GM23248 (cell line): ENCODE results near the gene HSPA12A. TPM values are rescaled to one million over a fixed set of nuclear protein-coding genes. Genes with fewer than 3 reads are reported as not detected.
A peak's percentile ranks its signal among the peaks of the same experiment; 100 is the strongest.

Experiments
- DNase-seq: peaks from one replicate; pipeline ENCODE4 v3.0.0-alpha.2; 2015
- H2AFZ ChIP-seq: fragments of 200-600 bp; sonication (generic); 2 replicates; pipeline ENCODE4 v1.6.1; 2016; ENCODE audit warnings: antibody characterized with exemption
- H3F3A ChIP-seq: fragments of 200-600 bp; sonication (generic); 2 replicates; pipeline ENCODE4 v1.6.1; 2016; ENCODE audit warnings: mild to moderate bottlenecking, antibody characterized with exemption, mixed run types; ENCODE audit not compliant: insufficient read depth
- H3K27ac ChIP-seq: fragments of 200-600 bp; sonication (generic); 2 replicates; pipeline ENCODE4 v1.5.1; 2016; ENCODE audit warnings: mild to moderate bottlenecking
- H3K27me3 ChIP-seq: fragments of 200-600 bp; sonication (generic); replicated peaks from 2 replicates; pipeline ENCODE4 v1.6.1; 2016; ENCODE audit warnings: mild to moderate bottlenecking; ENCODE audit not compliant: insufficient read depth
- H3K36me3 ChIP-seq: fragments of 200-600 bp; sonication (generic); 2 replicates; pipeline ENCODE4 v1.6.1; 2016; ENCODE audit warnings: low read depth, mild to moderate bottlenecking
- H3K4me1 ChIP-seq: fragments of 200-600 bp; sonication (generic); 2 replicates; pipeline ENCODE4 v1.6.1; 2016; ENCODE audit warnings: mild to moderate bottlenecking; ENCODE audit not compliant: insufficient read depth
- H3K4me2 ChIP-seq: fragments of 200-600 bp; sonication (generic); one replicate; pipeline ENCODE4 v1.6.1; 2016; ENCODE audit warnings: mild to moderate bottlenecking; ENCODE audit not compliant: unreplicated experiment
- H3K4me3 ChIP-seq: fragments of 200-600 bp; sonication (generic); 2 replicates; pipeline ENCODE4 v1.5.1; 2016; ENCODE audit warnings: mild to moderate bottlenecking
- H3K79me2 ChIP-seq: fragments of 200-600 bp; sonication (generic); 2 replicates; pipeline ENCODE4 v1.6.1; 2016; ENCODE audit warnings: mild to moderate bottlenecking; ENCODE audit not compliant: insufficient read depth
- H3K9ac ChIP-seq: fragments of 200-600 bp; sonication (generic); 2 replicates; pipeline ENCODE4 v1.6.1; 2016; ENCODE audit warnings: mild to moderate bottlenecking
- H3K9me2 ChIP-seq: fragments of 200-600 bp; sonication (generic); 2 replicates; pipeline ENCODE4 v1.6.1; 2016; ENCODE audit warnings: mixed run types, mild to moderate bottlenecking, moderate library complexity; ENCODE audit not compliant: insufficient read depth
- H3K9me3 ChIP-seq: fragments of 200-600 bp; sonication (generic); one replicate; pipeline ENCODE4 v1.6.1; 2017; ENCODE audit warnings: low read depth
- H4K20me1 ChIP-seq: fragments of 200-600 bp; sonication (generic); 2 replicates; pipeline ENCODE4 v1.6.0; 2016; ENCODE audit not compliant: insufficient read depth
- EZH2 ChIP-seq: fragments of 200-600 bp; sonication (generic); IDR thresholded peaks from 2 replicates; pipeline ENCODE4 v1.6.1; 2018; ENCODE audit warnings: antibody characterized with exemption, mild to moderate bottlenecking; ENCODE audit not compliant: insufficient read depth, poor library complexity, severe bottlenecking
- EZH2phosphoT487 ChIP-seq: fragments of 200-600 bp; sonication (generic); IDR thresholded peaks from 2 replicates; pipeline ENCODE4 v1.6.1; 2018; ENCODE audit warnings: antibody characterized with exemption, moderate library complexity, mild to moderate bottlenecking, low read depth; ENCODE audit not compliant: insufficient read depth
- WGBS, 2 experiments: methylation state at CpG; one replicate each; pipeline ENCODE4 v1.1.6; 2015 to 2017; ENCODE audit warnings: low lambda C conversion rate in 2 of 2, low coverage in 1 of 2; ENCODE audit errors: missing lambda C conversion rate in 2 of 2; 5-methylcytosine and 5-hydroxymethylcytosine counted together
- in situ Hi-C: fragments of 300-500 bp; cut with MboI; formaldehyde crosslinking; loops from 2 replicates; pipeline ENCODE4 v1.15.0; 2020
- polyA plus RNA-seq: library from polyadenylated mRNA; unstranded; fragments of >200 nt; fragmentation: Nextera tagmentation; extraction: Ambion mirVana; gene quantifications from 2 replicates; pipeline ENCODE4 v1.2.1, GENCODE V29; 2016
- total RNA-seq: library from RNA; depleted of rRNA; stranded (reverse); fragments of >200 nt; shearing (Covaris generic); gene quantifications from 2 replicates; pipeline ENCODE4 v1.2.3, GENCODE V29; 2014

The HSPA12A gene
- total and polyA plus RNA-seq, 2 experiments from 2014 or later, result 4.8 to 5.6 TPM

DNA sequence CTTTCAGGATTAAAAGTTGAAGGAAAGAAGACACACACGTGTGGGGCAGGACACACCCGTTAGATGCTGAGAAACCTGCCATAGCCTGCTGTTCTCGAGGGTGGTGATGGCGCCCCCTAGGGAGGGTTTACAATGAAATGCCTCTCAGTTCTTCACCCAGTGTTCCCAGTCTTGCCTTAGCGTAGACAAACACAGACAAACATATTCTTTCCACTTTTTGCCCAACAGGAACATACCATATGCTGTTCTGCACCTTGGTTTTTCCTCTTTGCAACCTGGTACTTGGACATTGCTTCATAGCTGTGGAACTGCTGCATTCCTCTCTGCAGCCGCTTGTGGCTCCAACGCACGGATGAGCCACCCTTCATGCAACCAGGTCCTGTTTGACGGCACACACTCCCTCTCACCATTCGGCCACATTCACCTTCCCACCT is 23.3 kb upstream of the HSPA12A start:
- in situ Hi-C loops, result no loop called here

DNA sequence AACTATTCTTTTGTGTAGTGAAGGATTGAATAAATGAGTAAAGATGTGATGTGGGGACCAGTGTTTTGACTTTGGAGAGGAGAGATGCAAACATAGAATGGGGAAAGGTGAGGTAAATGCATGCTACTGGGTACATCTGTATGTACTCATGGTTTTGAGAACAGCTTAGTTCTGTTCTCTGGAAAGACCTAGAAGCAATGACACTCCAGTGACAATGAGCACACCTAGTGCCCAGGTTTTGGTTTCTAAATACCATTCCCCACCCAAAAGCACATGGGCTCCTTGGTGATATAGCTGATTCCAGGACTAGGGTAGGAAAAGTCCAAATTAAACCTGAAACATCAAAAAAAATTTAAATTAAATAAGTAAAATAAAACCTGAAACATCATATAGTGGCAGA is 22.6 kb upstream of the HSPA12A start:
- Histone ChIP-seq H3K27me3 (no peaks in the 10 kb centered on the region), H3K36me3 (no peaks in the 10 kb centered on the region), H3K4me2 (no peak overlapping the region), H3K9me3 (no peaks in the 10 kb centered on the region), H3K4me1 (peaks cover 32% of the 10 kb centered on the region), H3K9me2 (no peaks in the 10 kb centered on the region), H3K79me2 (no peaks in the 10 kb centered on the region), H4K20me1 (no peaks in the 10 kb centered on the region), H2AFZ (no peak overlapping the region), H3K27ac (no peak overlapping the region), H3K4me3 (no peak overlapping the region), H3F3A (peaks cover 1% of the 10 kb centered on the region; the same call in 1 of the 2 replicates), H3K9ac (no peak overlapping the region)
- in situ Hi-C loops, result no loop called here
- TF ChIP-seq EZH2 (no peak), EZH2phosphoT487 (no peak)
- no peak for DNase-seq

More for the DNA sequence above, 23.3 kb upstream of the HSPA12A start:
- Histone ChIP-seq H3K27ac (no peak overlapping the region), H4K20me1 (no peaks in the 10 kb centered on the region), H3K9me2 (no peaks in the 10 kb centered on the region), H3K79me2 (no peaks in the 10 kb centered on the region), H3K27me3 (no peaks in the 10 kb centered on the region), H2AFZ (no peak overlapping the region), H3K4me2 (no peak overlapping the region), H3F3A (peaks cover 4% of the 10 kb centered on the region; the same call in 1 of the 2 replicates), H3K4me3 (no peak overlapping the region), H3K36me3 (no peaks in the 10 kb centered on the region), H3K9ac (no peak overlapping the region), H3K9me3 (no peaks in the 10 kb centered on the region), H3K4me1 (peaks cover 38% of the 10 kb centered on the region)
- DNase-seq, result no peak
- WGBS, 2 experiments, result 75 to 78% methylated on average over 10 of the region's 10 CpGs
- TF ChIP-seq EZH2, result no peak
- TF ChIP-seq EZH2phosphoT487, result no peak

DNA sequence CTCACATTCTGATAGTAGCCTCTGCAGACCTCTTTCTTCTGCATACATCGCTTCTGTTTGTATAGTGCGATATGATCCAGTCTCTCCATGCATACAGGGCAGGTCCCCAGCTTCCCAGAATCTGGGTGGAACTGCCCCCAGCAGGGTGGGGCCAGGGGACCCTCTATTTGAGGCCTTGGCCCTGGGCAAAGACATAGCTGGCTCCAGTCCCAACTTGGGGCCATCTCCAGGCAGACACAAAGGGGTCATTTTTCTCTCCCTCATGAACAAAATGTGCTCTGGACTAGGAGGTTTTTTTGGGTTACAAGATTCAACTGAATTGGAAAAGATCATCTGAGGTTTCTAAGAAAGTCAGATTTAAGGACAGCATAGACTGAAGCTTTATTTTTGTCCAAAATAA is 21.1 kb upstream of the HSPA12A start:
- no peaks in the 10 kb centered on the region for H3K79me2 ChIP-seq
- no peak overlapping the region for H3K4me2 ChIP-seq
- no peak overlapping the region for H3K27ac ChIP-seq
- no peaks in the 10 kb centered on the region for H3F3A ChIP-seq
- no peak overlapping the region for H3K4me3 ChIP-seq
- WGBS, 2 experiments, result 90 to 100% methylated on average over 2 of the region's 2 CpGs
- H3K9me2 ChIP-seq, result no peaks in the 10 kb centered on the region
- H2AFZ ChIP-seq, result no peak overlapping the region
- no peaks in the 10 kb centered on the region for H3K36me3 ChIP-seq
- in situ Hi-C loops, result no loop called here
- H3K9me3 ChIP-seq, result no peaks in the 10 kb centered on the region
- TF ChIP-seq EZH2phosphoT487 (no peak), EZH2 (no peak)
- H3K4me1 ChIP-seq, result peaks cover 18% of the 10 kb centered on the region
- H3K9ac ChIP-seq, result no peak overlapping the region
- no peaks in the 10 kb centered on the region for H4K20me1 ChIP-seq
- no peaks in the 10 kb centered on the region for H3K27me3 ChIP-seq
- no peak for DNase-seq

DNA sequence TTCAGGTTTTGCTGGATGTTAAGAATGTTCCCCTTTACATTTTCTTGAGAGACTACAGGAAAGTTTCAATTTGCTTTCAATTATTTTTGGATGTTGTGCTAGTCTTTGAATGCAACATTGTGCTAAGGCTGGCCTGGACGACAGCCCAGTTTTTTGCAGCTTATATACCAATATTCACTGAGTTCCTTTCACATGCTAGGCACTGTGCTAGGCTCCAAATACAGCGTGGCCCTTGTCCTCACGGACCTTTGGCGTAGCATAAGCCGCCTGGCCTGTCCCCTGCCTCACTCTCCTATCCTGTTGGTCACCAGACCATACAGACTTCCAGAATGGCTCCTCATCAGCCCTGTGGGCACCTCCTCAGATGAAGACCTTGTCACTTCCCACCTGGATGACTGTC is 19.5 kb upstream of the HSPA12A start:
- Histone ChIP-seq H3K4me1 (peaks cover 2% of the 10 kb centered on the region; the same call in 1 of the 2 replicates), H3K79me2 (no peaks in the 10 kb centered on the region), H3K9me2 (no peaks in the 10 kb centered on the region), H2AFZ (no peak overlapping the region), H3K9me3 (no peaks in the 10 kb centered on the region), H3K9ac (no peak overlapping the region), H3K27me3 (no peaks in the 10 kb centered on the region), H3K27ac (no peak overlapping the region), H3K4me3 (no peak overlapping the region), H3F3A (no peaks in the 10 kb centered on the region), H4K20me1 (no peaks in the 10 kb centered on the region), H3K4me2 (no peak overlapping the region), H3K36me3 (no peaks in the 10 kb centered on the region)
- 68 to 74% methylated on average over 5 of the region's 5 CpGs for WGBS, 2 experiments
- DNase-seq, result no peak
- TF ChIP-seq EZH2phosphoT487 (no peak), EZH2 (no peak)
- in situ Hi-C loops, result no loop called here

DNA sequence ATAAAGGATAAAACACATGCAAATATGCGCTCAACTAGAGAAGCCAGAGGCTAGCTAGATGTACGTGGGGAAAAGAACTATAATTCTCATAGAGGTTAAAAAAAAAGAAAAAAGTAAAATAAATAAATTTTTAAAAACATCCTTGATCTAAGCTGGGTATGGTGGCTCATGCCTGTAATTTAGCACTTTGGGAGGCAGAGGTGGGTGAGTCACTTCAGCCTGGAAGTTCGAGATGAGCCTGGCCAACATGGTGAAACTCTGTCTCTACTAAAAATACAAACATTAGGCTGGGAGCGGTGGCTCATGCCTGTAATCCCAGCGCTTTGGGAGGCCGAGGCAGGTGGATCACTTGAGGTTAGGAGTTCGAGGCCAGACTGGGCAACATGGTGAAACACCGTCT is 18.6 kb upstream of the HSPA12A start:
- no peaks in the 10 kb centered on the region for H3K36me3 ChIP-seq
- H3F3A ChIP-seq, result no peaks in the 10 kb centered on the region
- TF ChIP-seq EZH2 (no peak), EZH2phosphoT487 (no peak)
- no peaks in the 10 kb centered on the region for H3K9me3 ChIP-seq
- no peak overlapping the region for H3K4me2 ChIP-seq
- H4K20me1 ChIP-seq, result no peaks in the 10 kb centered on the region
- H3K79me2 ChIP-seq, result no peaks in the 10 kb centered on the region
- no peak overlapping the region for H3K4me3 ChIP-seq
- H3K9me2 ChIP-seq, result no peaks in the 10 kb centered on the region
- peak; percentile 49 for DNase-seq
- H3K27me3 ChIP-seq, result no peaks in the 10 kb centered on the region
- no peak overlapping the region for H3K27ac ChIP-seq
- peaks cover 8% of the 10 kb centered on the region for H3K4me1 ChIP-seq
- WGBS, 2 experiments, result 47 to 62% methylated on average over 7 to 8 of the region's 8 CpGs
- no peak overlapping the region for H2AFZ ChIP-seq
- in situ Hi-C loops, result no loop called here
- H3K9ac ChIP-seq, result no peak overlapping the region
